ENCODE data around the gene ALDH18A1. TPM values are rescaled to one million over a fixed set of nuclear protein-coding genes. Genes with fewer than 3 reads are reported as not detected.

ALDH18A1 gene
- total and polyA plus RNA-seq, 2 donors (not counting 3 experiments of a cell fraction or from before 2014, with no cell fraction given) = 53.2 to 92.6 TPM

GRCh38 chr10:95675403-95676116, 19.0 kb upstream of the ALDH18A1 start:
- Histone ChIP-seq H4K20me1 (replicated peaks; ENCODE audit: control insufficient read depth, extremely low read depth, insufficient read depth, low read length) (no peaks in the 10 kb centered on the region), H3K79me2 (ENCODE audit: control insufficient read depth, insufficient read depth, low read length) (no peaks in the 10 kb centered on the region), H3K9me3 (replicated peaks; ENCODE audit: control insufficient read depth, insufficient read depth, low read length) (no peaks in the 10 kb centered on the region), H3K4me3 (replicated peaks in 1 of 3; ENCODE audit: insufficient read depth in 1 of 3, low read depth in 1 of 3, low read length in 3 of 3) (no peak overlapping the region), H3K4me2 (ENCODE audit: insufficient read depth, low read length) (no peak overlapping the region), H3K9me1 (replicated peaks; ENCODE audit: control insufficient read depth, extremely low read depth, insufficient read depth, low read length) (no peaks in the 10 kb centered on the region), H3K4me1 (ENCODE audit: control insufficient read depth, extremely low read depth, insufficient read depth, low read length) (no peaks in the 10 kb centered on the region), H2AFZ (ENCODE audit: low read depth, low read length) (no peak overlapping the region), H3K36me3 (ENCODE audit: control insufficient read depth in 2 of 2, extremely low read depth in 1 of 2, insufficient read depth in 2 of 2, low read length in 2 of 2) (peaks cover 0 to 2% of the 10 kb centered on the region in 2 experiments), H3K9ac (replicated peaks; ENCODE audit: extremely low read depth, insufficient read depth, low read length) (no peak overlapping the region), H3K27me3 (ENCODE audit: control insufficient read depth in 2 of 2, insufficient read depth in 2 of 2, low read length in 2 of 2) (no peaks in the 10 kb centered on the region), H3K27ac (ENCODE audit: insufficient read depth, low read depth, low read length) (no peak overlapping the region)
- TF ChIP-seq MYC (IDR thresholded peaks at IDR 0.05; ENCODE audit: low read depth, low read length) = no peak
- no peak for TF ChIP-seq EZH2 (IDR thresholded peaks at IDR 0.05; ENCODE audit: borderline replicate concordance, low read depth, low read length, severe bottlenecking)
- intact Hi-C loops (cut with micrococcal nuclease) = no loop called here
- DNase-seq (ENCODE audit: low read depth, low spot score) (no peak), FAIRE-seq (no peak)
- dilution Hi-C loops (cut with MboI; ENCODE audit: extremely low pct_ligation_motif_present, low sequenced_read_pairs) = no loop called here
- BruUV-seq (replicated peaks) = no TSS peak
- ChIA-PET CTCF (interaction anchor here (0.7 to 0.9 kb wide), 2 partner anchors 17 to 18 kb away, joined by 3 read pairs; partner anchors contain the start of gene TCTN3), POLR2A (no interaction called here)

- Histone ChIP-seq H3K9me1 (replicated peaks; ENCODE audit: control insufficient read depth, extremely low read depth, insufficient read depth, low read length) (no peaks in the 10 kb centered on the region), H3K27me3 (ENCODE audit: control insufficient read depth in 2 of 2, insufficient read depth in 2 of 2, low read length in 2 of 2) (no peaks in the 10 kb centered on the region), H3K9ac (replicated peaks; ENCODE audit: extremely low read depth, insufficient read depth, low read length) (no peak overlapping the region), H3K4me1 (ENCODE audit: control insufficient read depth, extremely low read depth, insufficient read depth, low read length) (no peaks in the 10 kb centered on the region), H2AFZ (ENCODE audit: low read depth, low read length) (no peak overlapping the region), H4K20me1 (replicated peaks; ENCODE audit: control insufficient read depth, extremely low read depth, insufficient read depth, low read length) (no peaks in the 10 kb centered on the region), H3K79me2 (ENCODE audit: control insufficient read depth, insufficient read depth, low read length) (no peaks in the 10 kb centered on the region), H3K4me2 (ENCODE audit: insufficient read depth, low read length) (no peak overlapping the region), H3K36me3 (ENCODE audit: control insufficient read depth in 2 of 2, extremely low read depth in 1 of 2, insufficient read depth in 2 of 2, low read length in 2 of 2) (peaks cover 0 to 2% of the 10 kb centered on the region in 2 experiments), H3K4me3 (replicated peaks in 1 of 3; ENCODE audit: insufficient read depth in 1 of 3, low read depth in 1 of 3, low read length in 3 of 3) (no peak overlapping the region), H3K27ac (ENCODE audit: insufficient read depth, low read depth, low read length) (no peak overlapping the region), H3K9me3 (replicated peaks; ENCODE audit: control insufficient read depth, insufficient read depth, low read length) (no peaks in the 10 kb centered on the region)
- CTCF ChIA-PET = interaction anchor here (0.7 to 0.9 kb wide), 2 partner anchors 18 to 19 kb away, joined by 3 read pairs; partner anchors contain the start of gene TCTN3
- TF ChIP-seq POLR2AphosphoS5 (IDR thresholded peaks at IDR 0.05; ENCODE audit: insufficient read depth, low read depth, low read length) (no peak), CTCF (IDR thresholded peaks at IDR 0.05; ENCODE audit: extremely low read depth in 1 of 2, insufficient read depth in 1 of 2, low read depth in 1 of 2, low read length in 2 of 2) (no peak), MAX (IDR thresholded peaks at IDR 0.05; ENCODE audit: insufficient read depth, insufficient read length) (no peak), POLR2A (IDR thresholded peaks at IDR 0.05; ENCODE audit: low read depth, low read length) (no peak), GATA2 (IDR thresholded peaks at IDR 0.05; ENCODE audit: insufficient read depth, insufficient read length, low read depth, low read length) (no peak), MYC (IDR thresholded peaks at IDR 0.05; ENCODE audit: low read depth, low read length) (no peak), EZH2 (IDR thresholded peaks at IDR 0.05; ENCODE audit: borderline replicate concordance, low read depth, low read length, severe bottlenecking) (no peak), FOS (IDR thresholded peaks at IDR 0.05; ENCODE audit: borderline replicate concordance, insufficient read depth, low read length) (no peak), JUN (IDR thresholded peaks at IDR 0.05; ENCODE audit: borderline replicate concordance, insufficient read depth, insufficient read length, low read depth) (no peak)
- FAIRE-seq (no peak), DNase-seq (ENCODE audit: low read depth, low spot score) (no peak)
- intact Hi-C loops (cut with micrococcal nuclease) (no loop called here), dilution Hi-C loops (cut with MboI; ENCODE audit: extremely low pct_ligation_motif_present, low sequenced_read_pairs) (no loop called here)
- POLR2A ChIA-PET = no interaction called here
- BruUV-seq (replicated peaks) = no TSS peak
Measured at GRCh38 chr10:95674643-95675042, 18.1 kb upstream of the ALDH18A1 start.
